NCI-H187 treated with DMSO at 0.1 percent for 48 hours (cell line): ENCODE data around the gene ITPRID1.

Experiments
- DNase-seq: peaks from one replicate; lab custom pipeline; 2025; lab: John Stamatoyannopoulos, UW

The ITPRID1 gene

GRCh38 chr7:31695859-31696614 is 182.1 kb downstream of the ITPRID1 start:
- no peak for DNase-seq

GRCh38 chr7:31699050-31699449 is 185.2 kb downstream of the ITPRID1 start:
- no peak for DNase-seq

- DNase-seq: no peak
Observed at GRCh38 chr7:31702354-31702753, 188.5 kb downstream of the ITPRID1 start.

GRCh38 chr7:31705377-31705776 is 191.5 kb downstream of the ITPRID1 start:
- DNase-seq: no peak

DNA sequence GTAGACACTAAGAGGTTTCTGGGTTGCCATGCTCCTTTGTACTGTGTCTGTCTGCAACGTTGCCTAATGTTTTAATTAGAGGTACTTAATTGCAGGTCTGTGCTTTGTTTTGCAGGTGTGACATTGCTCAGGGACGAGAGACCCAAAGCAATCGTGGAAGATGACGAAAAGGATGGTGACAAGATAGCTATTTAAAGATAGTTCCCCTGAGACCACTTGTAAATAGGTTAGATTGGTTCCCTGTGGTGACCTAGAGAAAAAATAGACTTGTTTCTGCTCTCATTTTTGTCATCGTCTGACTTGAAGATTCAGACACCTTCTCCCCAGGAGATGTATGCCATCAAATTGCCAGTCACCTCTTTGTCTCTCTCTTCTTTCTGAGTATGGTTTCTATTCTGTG is 193.2 kb downstream of the ITPRID1 start:
- DNase-seq: no peak
